GM12873 (cell line): ENCODE results near the gene TBPL1.

Source experiments
- CTCF ChIP-seq: IDR thresholded peaks from 2 replicates; pipeline ENCODE4 v1.5.1; 2012; ENCODE audit warnings: low read depth, mild to moderate bottlenecking, moderate library complexity, low read length, control low read depth; ENCODE audit not compliant: insufficient read depth; ENCODE audit errors: missing control alignments

TBPL1 gene

GRCh38 chr6:133956416-133957049 is 3.5 kb downstream of the TBPL1 start:
- no peak for TF ChIP-seq CTCF

- no peak for TF ChIP-seq CTCF
These were observed 4.2 kb downstream of the TBPL1 start for GRCh38 chr6:133957227-133957626.

- TF ChIP-seq CTCF: no peak
These were observed 4.8 kb downstream of the TBPL1 start for GRCh38 chr6:133957780-133958242.

DNA sequence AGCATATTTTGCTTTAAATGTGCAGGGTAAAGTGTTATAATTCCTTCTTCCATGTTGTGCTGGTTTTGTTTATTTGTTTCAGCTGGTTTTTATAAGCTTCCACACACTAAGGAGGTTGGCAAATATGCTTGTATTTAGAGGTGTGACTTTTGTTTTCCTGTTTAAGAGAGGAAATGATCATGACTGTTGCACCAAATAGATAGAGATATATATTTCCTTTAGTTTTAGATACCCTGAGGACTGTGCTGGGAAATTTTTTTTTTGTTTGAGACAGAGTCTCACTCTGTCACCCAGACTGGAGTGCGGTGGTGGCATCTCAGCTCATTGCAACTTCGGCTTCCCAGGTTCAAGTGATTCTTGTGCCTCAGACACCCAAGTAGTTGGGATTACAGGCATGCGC is 5.8 kb downstream of the TBPL1 start:
- no peak for TF ChIP-seq CTCF

DNA sequence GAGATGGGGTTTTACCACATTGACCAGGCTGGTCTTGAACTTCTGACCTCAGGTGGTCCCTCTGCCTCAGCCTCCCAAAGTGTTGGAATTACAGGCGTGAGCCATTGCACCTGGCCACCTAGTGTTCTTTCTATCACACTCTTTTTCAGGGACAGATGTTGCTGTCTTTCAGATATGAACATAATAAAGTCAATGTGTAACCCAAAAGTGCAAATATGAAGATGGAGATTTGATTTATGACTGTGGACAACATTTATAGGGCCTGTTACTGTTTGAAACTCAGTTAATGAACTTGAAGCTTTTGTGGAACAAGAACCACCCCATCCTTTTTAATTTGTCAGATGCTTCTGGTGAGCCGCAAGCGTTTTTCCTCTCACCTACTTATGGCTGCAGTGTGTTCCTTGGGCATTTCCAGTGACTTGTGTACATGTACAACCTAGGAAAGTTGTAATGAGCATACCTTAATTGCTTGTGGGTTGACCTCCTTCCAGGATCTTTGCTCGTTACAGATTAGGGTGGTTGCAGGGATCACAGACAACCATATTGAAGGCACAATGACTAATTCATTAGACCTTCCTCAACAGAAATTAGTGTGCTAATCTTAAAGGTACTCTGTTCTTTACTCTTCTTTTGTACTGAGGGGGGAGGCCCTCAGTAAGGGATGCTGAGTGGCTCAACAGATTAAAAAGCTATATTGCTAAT is 6.8 kb downstream of the TBPL1 start:
- TF ChIP-seq CTCF: no peak

DNA sequence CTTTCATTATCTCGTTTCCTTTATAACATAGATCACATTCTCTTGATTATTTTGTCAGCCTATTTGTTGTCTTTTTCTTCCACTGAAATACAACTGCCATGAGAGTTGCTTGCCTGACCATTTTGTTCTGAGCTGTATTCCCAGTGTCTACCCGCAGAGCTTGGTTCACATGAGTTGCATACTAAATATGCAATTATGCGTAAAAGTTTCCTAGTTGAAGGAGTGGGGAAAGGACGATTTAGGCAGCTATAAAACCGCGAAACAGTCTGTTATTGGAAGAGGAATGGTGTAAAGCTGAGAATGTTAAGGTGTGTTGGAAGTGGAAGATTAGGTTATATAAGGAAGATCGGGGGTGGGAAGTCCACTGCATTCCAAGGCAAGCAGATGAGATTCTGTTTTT is 8.8 kb downstream of the TBPL1 start:
- no peak for TF ChIP-seq CTCF

DNA sequence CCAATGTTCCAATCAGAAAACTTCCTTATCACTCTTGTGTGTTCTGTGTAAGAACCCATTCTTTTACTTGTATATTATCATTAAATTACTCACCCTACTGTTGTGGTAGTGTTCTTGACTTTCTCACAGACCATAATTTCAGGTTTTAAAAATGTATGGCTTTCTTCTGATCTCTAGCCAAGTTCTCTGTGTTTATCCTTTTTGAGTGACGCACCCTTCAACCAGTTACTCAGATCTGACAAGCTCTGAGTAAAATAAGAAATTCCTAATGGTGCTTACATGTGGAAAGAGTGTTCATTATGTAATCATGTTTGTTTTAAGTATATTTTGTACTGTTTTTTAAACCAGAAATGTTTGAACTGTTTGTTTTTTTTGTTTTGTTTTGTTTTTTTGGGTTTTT is 11.0 kb downstream of the TBPL1 start:
- no peak for TF ChIP-seq CTCF
